Measurements from ENCODE around the gene GPR142. TPM values are rescaled to one million over a fixed set of nuclear protein-coding genes. Genes with fewer than 3 reads are reported as not detected.
"Not testable (repeated sequence)": the region's sequence is repeated elsewhere in the genome, so short reads cannot be mapped to it uniquely, and the experiment has no call there.

Gene GPR142
- total RNA-seq, 1 donor from 2014 or later: not detected

- Histone ChIP-seq H3K27ac (no peak overlapping the region), H3K4me3 (no peak overlapping the region), H3K36me3 (no peaks in the 10 kb centered on the region), H3K9me3 (no peaks in the 10 kb centered on the region), H3K27me3 (ENCODE audit: low read depth) (no peaks in the 10 kb centered on the region), H3K4me1 (no peaks in the 10 kb centered on the region)
- ATAC-seq (no peak), DNase-seq (no peak)
- TF ChIP-seq, protein P1, sequence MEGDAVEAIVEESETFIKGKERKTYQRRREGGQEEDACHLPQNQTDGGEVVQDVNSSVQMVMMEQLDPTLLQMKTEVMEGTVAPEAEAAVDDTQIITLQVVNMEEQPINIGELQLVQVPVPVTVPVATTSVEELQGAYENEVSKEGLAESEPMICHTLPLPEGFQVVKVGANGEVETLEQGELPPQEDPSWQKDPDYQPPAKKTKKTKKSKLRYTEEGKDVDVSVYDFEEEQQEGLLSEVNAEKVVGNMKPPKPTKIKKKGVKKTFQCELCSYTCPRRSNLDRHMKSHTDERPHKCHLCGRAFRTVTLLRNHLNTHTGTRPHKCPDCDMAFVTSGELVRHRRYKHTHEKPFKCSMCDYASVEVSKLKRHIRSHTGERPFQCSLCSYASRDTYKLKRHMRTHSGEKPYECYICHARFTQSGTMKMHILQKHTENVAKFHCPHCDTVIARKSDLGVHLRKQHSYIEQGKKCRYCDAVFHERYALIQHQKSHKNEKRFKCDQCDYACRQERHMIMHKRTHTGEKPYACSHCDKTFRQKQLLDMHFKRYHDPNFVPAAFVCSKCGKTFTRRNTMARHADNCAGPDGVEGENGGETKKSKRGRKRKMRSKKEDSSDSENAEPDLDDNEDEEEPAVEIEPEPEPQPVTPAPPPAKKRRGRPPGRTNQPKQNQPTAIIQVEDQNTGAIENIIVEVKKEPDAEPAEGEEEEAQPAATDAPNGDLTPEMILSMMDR (IDR thresholded peaks at IDR 0.05): no peak
- intact Hi-C loops (cut with DNase I): no loop called here
Observed at GRCh38 chr17:74404789-74405188, 37.5 kb downstream of the GPR142 start.

DNA sequence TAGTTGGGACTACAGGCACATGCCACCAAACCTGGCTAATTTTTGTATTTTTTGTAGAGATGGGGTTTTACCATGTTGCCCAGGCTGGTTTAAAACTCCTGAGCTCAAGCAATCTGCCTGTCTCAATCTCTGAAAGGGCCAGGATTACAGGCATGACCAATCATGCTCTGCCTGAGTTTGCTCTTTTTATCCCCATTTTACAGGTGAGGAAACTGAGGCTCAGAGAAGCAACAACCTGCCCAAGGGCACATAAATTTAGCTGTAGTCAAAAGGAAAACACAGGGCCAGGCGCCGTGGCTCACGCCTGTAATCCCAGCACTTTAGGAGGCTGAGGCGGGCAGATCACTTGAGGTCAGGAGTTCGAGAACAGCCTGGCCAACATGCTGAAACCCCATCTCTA is 38.0 kb downstream of the GPR142 start:
- H3K27ac ChIP-seq; H3K4me3 ChIP-seq; H3K9me3 ChIP-seq; H3K27me3 ChIP-seq (ENCODE audit: low read depth); ATAC-seq; intact Hi-C loops (cut with DNase I); H3K4me1 ChIP-seq; H3K36me3 ChIP-seq; DNase-seq: not testable (repeated sequence)

DNA sequence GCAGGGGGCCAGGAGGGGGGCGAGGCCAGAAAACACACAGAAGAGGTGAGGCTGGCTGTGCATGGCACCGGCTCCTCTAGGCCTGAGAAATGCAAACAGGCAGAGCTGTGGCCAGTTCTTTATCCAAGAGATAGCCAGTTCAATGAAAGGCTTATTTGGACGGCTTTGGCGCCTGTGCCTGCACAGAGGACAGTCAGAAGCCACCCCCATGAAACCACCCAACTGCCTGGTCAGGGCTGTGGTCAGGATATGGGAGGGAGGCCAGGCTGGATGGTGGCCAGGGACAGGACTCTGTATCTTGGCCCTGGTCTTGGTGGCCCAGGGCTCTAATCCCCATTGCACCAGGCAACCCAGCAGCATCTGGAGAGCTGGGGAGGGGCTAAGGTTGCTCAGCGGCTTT is 40.1 kb downstream of the GPR142 start:
- ATAC-seq: no peak
- no peak overlapping the region for H3K27ac ChIP-seq
- H3K27me3 ChIP-seq (ENCODE audit: low read depth): no peaks in the 10 kb centered on the region
- DNase-seq: no peak
- no peaks in the 10 kb centered on the region for H3K9me3 ChIP-seq
- H3K4me1 ChIP-seq: no peaks in the 10 kb centered on the region
- TF ChIP-seq, protein P1 (IDR thresholded peaks at IDR 0.05): no peak
- intact Hi-C loops (cut with DNase I): no loop called here
- no peak overlapping the region for H3K4me3 ChIP-seq
- no peaks in the 10 kb centered on the region for H3K36me3 ChIP-seq

GRCh38 chr17:74408262-74408661 is 41.0 kb downstream of the GPR142 start:
- Histone ChIP-seq H3K27ac (no peak overlapping the region), H3K4me1 (no peaks in the 10 kb centered on the region), H3K9me3 (no peaks in the 10 kb centered on the region), H3K27me3 (ENCODE audit: low read depth) (no peaks in the 10 kb centered on the region), H3K4me3 (no peak overlapping the region), H3K36me3 (no peaks in the 10 kb centered on the region)
- ATAC-seq: peak; percentile 72 to 86
- intact Hi-C loops (cut with DNase I): no loop called here
- DNase-seq: peak; percentile 57
- TF ChIP-seq, protein P1 (IDR thresholded peaks at IDR 0.05): no peak

DNA sequence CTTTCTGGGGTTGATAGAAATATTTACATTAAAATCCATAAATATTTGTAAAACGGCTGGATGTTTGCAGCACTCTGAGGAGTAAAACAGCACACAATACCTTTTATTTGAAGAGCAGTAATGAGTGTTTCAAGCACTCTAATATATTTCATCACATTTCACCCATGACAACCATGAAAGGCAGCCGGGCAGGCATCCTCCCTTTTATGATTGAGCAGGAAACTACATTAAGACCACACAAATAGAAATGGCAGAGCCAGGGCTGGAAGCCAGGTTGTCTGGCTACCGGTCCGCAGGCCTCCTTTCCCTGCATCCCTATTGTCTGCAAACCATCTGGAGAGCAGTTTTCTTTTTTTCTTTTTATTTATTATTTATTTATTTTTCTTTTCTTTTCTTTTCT is 41.5 kb downstream of the GPR142 start:
- intact Hi-C loops (cut with DNase I): no loop called here
- peak; percentile 70 to 85 for ATAC-seq
- peak; percentile 65 for DNase-seq
- no peaks in the 10 kb centered on the region for H3K27me3 ChIP-seq (ENCODE audit: low read depth)
- TF ChIP-seq, protein P1 (IDR thresholded peaks at IDR 0.05): no peak
- no peak overlapping the region for H3K4me3 ChIP-seq
- no peak overlapping the region for H3K27ac ChIP-seq
- no peaks in the 10 kb centered on the region for H3K36me3 ChIP-seq
- H3K4me1 ChIP-seq: no peaks in the 10 kb centered on the region
- no peaks in the 10 kb centered on the region for H3K9me3 ChIP-seq

GRCh38 chr17:74410001-74410443 is 42.7 kb downstream of the GPR142 start:
- TF ChIP-seq, protein P1 (IDR thresholded peaks at IDR 0.05): no peak
- intact Hi-C loops (cut with DNase I): no loop called here

More at GRCh38 chr17:74410001-74410443, 42.7 kb downstream of the GPR142 start:
- Histone ChIP-seq H3K27ac (no peak overlapping the region), H3K36me3 (no peaks in the 10 kb centered on the region), H3K4me3 (no peak overlapping the region), H3K27me3 (ENCODE audit: low read depth) (no peaks in the 10 kb centered on the region), H3K9me3 (no peaks in the 10 kb centered on the region), H3K4me1 (no peaks in the 10 kb centered on the region)
- no peak for DNase-seq
- no peak for ATAC-seq
